Measurements from ENCODE around the gene SMARCA2. TPM values are rescaled to one million over a fixed set of nuclear protein-coding genes. Genes with fewer than 3 reads are reported as not detected.

The SMARCA2 gene
- total and polyA plus RNA-seq, 4 donors, result 18.8 to 67.0 (median 41.1) TPM

DNA sequence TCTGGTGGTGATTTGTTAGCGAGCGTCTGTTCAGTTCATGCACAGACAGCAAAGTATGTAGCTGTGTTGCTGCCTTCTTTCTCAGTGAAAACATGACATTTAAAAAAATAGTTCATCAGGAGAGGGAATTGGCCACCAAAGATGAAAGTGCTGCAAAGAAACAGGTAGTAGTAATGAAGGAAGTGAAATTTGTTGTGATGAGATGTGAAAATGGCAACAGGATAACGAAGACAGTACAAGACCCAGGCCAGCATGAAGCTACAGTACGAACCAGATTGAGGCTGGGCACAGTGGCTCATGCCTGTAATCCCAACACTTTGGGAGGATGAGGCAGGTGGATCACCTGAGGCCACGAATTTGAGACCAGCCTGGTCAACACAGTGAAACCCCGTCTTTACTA is 136.0 kb downstream of the SMARCA2 start:
- WGBS, result 89% methylated on average over 6 of the region's 6 CpGs

DNA sequence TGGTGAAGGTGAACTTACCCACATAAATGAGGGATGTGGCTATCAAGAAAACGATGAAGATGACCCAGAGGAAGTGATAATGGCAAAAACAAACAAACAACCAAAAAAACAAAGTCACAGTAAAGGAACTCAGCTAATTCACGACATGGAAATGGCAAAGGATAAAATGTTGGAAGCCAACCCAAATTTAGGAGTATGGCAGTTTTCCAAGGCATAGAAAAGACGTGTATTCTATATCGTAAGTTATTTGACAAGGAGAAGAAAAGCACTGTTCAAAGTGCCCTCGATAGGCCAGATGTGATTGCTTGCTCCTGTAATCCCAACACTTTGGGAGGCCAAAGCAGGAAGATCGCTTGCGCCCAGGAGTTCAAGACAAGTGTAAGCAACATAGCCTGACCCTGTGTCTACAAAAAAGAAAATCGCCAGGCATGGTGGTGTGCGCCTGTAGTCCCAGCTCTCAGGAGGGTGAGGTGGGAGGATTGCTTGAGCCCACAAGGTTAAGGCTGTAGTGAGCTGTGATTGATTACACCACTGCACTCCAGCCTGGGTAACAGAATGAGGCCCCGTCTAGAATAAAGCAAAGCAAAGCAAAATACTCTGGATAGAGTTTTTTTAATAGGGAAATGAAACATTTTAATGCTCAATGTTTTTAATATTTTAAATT is 138.0 kb downstream of the SMARCA2 start:
- no peak overlapping the region for H3K27ac ChIP-seq (ENCODE audit: low read depth in 1 of 2, low read length in 2 of 2)
- H3K27me3 ChIP-seq (ENCODE audit: control insufficient read depth in 4 of 4, insufficient read depth in 4 of 4, low read length in 3 of 4), result no peaks in the 10 kb centered on the region
- no peak overlapping the region for H3K4me3 ChIP-seq (ENCODE audit: low read depth in 1 of 3, low read length in 3 of 3)
- H3K4me1 ChIP-seq (ENCODE audit: control insufficient read depth in 4 of 4, insufficient read depth in 4 of 4, low read length in 3 of 4), result peaks cover 0 to 13% (median 2%) of the 10 kb centered on the region in 4 donors
- H3K9ac ChIP-seq (ENCODE audit: low read depth in 1 of 2, low read length in 2 of 2), result no peak overlapping the region
- WGBS, result 76% methylated on average over 10 of the region's 10 CpGs
- no peak for DNase-seq (ENCODE audit: low spot score)
- H3K36me3 ChIP-seq (ENCODE audit: control insufficient read depth in 4 of 4, insufficient read depth in 3 of 4, low read depth in 1 of 4, low read length in 3 of 4), result peaks cover 0 to 6% (median 0%) of the 10 kb centered on the region in 4 donors
- no peaks in the 10 kb centered on the region for H3K9me3 ChIP-seq (ENCODE audit: control insufficient read depth in 4 of 4, low read length in 3 of 4)
- TF ChIP-seq TAF1 (conservative IDR thresholded peaks at IDR 0.05) (no peak), MAX (IDR thresholded peaks at IDR 0.05) (no peak), ZBTB33 (IDR thresholded peaks at IDR 0.05) (no peak), RXRA (IDR thresholded peaks at IDR 0.05) (no peak), GABPA (IDR thresholded peaks at IDR 0.05 in 1 of 2, conservative IDR thresholded peaks at IDR 0.05 in 1 of 2) (no peak), HNF4G (IDR thresholded peaks at IDR 0.05) (no peak), JUND (IDR thresholded peaks at IDR 0.05) (no peak)
- TF ChIP-seq, protein P1, sequence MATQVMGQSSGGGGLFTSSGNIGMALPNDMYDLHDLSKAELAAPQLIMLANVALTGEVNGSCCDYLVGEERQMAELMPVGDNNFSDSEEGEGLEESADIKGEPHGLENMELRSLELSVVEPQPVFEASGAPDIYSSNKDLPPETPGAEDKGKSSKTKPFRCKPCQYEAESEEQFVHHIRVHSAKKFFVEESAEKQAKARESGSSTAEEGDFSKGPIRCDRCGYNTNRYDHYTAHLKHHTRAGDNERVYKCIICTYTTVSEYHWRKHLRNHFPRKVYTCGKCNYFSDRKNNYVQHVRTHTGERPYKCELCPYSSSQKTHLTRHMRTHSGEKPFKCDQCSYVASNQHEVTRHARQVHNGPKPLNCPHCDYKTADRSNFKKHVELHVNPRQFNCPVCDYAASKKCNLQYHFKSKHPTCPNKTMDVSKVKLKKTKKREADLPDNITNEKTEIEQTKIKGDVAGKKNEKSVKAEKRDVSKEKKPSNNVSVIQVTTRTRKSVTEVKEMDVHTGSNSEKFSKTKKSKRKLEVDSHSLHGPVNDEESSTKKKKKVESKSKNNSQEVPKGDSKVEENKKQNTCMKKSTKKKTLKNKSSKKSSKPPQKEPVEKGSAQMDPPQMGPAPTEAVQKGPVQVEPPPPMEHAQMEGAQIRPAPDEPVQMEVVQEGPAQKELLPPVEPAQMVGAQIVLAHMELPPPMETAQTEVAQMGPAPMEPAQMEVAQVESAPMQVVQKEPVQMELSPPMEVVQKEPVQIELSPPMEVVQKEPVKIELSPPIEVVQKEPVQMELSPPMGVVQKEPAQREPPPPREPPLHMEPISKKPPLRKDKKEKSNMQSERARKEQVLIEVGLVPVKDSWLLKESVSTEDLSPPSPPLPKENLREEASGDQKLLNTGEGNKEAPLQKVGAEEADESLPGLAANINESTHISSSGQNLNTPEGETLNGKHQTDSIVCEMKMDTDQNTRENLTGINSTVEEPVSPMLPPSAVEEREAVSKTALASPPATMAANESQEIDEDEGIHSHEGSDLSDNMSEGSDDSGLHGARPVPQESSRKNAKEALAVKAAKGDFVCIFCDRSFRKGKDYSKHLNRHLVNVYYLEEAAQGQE (IDR thresholded peaks at IDR 0.05), result no peak
- TF ChIP-seq, protein P2, sequence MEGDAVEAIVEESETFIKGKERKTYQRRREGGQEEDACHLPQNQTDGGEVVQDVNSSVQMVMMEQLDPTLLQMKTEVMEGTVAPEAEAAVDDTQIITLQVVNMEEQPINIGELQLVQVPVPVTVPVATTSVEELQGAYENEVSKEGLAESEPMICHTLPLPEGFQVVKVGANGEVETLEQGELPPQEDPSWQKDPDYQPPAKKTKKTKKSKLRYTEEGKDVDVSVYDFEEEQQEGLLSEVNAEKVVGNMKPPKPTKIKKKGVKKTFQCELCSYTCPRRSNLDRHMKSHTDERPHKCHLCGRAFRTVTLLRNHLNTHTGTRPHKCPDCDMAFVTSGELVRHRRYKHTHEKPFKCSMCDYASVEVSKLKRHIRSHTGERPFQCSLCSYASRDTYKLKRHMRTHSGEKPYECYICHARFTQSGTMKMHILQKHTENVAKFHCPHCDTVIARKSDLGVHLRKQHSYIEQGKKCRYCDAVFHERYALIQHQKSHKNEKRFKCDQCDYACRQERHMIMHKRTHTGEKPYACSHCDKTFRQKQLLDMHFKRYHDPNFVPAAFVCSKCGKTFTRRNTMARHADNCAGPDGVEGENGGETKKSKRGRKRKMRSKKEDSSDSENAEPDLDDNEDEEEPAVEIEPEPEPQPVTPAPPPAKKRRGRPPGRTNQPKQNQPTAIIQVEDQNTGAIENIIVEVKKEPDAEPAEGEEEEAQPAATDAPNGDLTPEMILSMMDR (IDR thresholded peaks at IDR 0.05; ENCODE audit: low read depth, low read length, missing input control), result no peak

More for the DNA sequence above, 136.0 kb downstream of the SMARCA2 start:
- Histone ChIP-seq H3K27me3 (ENCODE audit: control insufficient read depth in 4 of 4, insufficient read depth in 4 of 4, low read length in 3 of 4) (no peaks in the 10 kb centered on the region), H3K4me3 (ENCODE audit: low read depth in 1 of 3, low read length in 3 of 3) (no peak overlapping the region), H3K27ac (ENCODE audit: low read depth in 1 of 2, low read length in 2 of 2) (no peak overlapping the region), H3K9ac (ENCODE audit: low read depth in 1 of 2, low read length in 2 of 2) (no peak overlapping the region), H3K9me3 (ENCODE audit: control insufficient read depth in 4 of 4, low read length in 3 of 4) (no peaks in the 10 kb centered on the region), H3K4me1 (ENCODE audit: control insufficient read depth in 4 of 4, insufficient read depth in 4 of 4, low read length in 3 of 4) (no peaks in the 10 kb centered on the region), H3K36me3 (ENCODE audit: control insufficient read depth in 4 of 4, insufficient read depth in 3 of 4, low read depth in 1 of 4, low read length in 3 of 4) (peaks cover 0 to 6% (median 2%) of the 10 kb centered on the region in 4 donors)
- TF ChIP-seq HNF4G (IDR thresholded peaks at IDR 0.05), result no peak
- no peak for TF ChIP-seq FOXA1 (IDR thresholded peaks at IDR 0.05)
- no peak for TF ChIP-seq HNF4A (conservative IDR thresholded peaks at IDR 0.05)
- no peak for TF ChIP-seq GABPA (IDR thresholded peaks at IDR 0.05 in 1 of 2, conservative IDR thresholded peaks at IDR 0.05 in 1 of 2)
- no peak for TF ChIP-seq EGR1 (IDR thresholded peaks at IDR 0.05; ENCODE audit: low read depth in 2 of 2)
- no peak for TF ChIP-seq JUND (IDR thresholded peaks at IDR 0.05)
- TF ChIP-seq MAX (IDR thresholded peaks at IDR 0.05), result no peak
- TF ChIP-seq, protein P2 (IDR thresholded peaks at IDR 0.05; ENCODE audit: low read depth, low read length, missing input control), result no peak
- no peak for TF ChIP-seq ZBTB33 (IDR thresholded peaks at IDR 0.05)
- no peak for TF ChIP-seq YY1 (IDR thresholded peaks at IDR 0.05)
- TF ChIP-seq RAD21 (IDR thresholded peaks at IDR 0.05), result no peak
- no peak for TF ChIP-seq RXRA (IDR thresholded peaks at IDR 0.05)
- no peak for TF ChIP-seq NR2F2 (IDR thresholded peaks at IDR 0.05)
- TF ChIP-seq TAF1 (conservative IDR thresholded peaks at IDR 0.05), result no peak
- DNase-seq (ENCODE audit: low spot score), result no peak

All from liver (tissue), 9 donors.